NCI-H1436 (cell line): ENCODE measurements around the gene GBE1.
A peak's percentile ranks its signal among the peaks of the same experiment; 100 is the strongest.
"Not testable (repeated sequence)": the region's sequence is repeated elsewhere in the genome, so short reads cannot be mapped to it uniquely, and the experiment has no call there.

Source experiments
- DNase-seq: peaks from one replicate; lab custom pipeline; 2025; lab: John Stamatoyannopoulos, UW

The GBE1 gene

DNA sequence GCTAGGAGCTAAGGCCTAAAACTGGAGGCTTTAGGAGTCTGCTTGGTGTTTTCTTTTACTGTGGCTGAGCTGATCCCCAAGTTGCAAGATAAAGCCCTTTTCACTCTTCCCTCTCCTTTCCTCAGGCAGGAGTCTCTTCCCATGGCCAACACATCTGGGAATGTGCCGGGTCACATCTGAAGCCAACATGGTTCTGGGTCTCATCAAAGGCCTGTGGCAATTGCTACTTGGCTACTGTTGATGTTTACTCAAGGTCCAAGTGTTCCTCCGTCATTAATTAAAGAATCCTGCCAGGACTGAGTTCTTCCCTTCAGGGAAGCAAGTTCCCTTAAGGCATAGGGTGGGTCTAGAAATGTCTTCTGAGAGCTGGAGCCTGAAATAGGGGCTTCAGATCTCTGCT, 230.2 kb downstream of the GBE1 start:
- no peak for DNase-seq

DNA sequence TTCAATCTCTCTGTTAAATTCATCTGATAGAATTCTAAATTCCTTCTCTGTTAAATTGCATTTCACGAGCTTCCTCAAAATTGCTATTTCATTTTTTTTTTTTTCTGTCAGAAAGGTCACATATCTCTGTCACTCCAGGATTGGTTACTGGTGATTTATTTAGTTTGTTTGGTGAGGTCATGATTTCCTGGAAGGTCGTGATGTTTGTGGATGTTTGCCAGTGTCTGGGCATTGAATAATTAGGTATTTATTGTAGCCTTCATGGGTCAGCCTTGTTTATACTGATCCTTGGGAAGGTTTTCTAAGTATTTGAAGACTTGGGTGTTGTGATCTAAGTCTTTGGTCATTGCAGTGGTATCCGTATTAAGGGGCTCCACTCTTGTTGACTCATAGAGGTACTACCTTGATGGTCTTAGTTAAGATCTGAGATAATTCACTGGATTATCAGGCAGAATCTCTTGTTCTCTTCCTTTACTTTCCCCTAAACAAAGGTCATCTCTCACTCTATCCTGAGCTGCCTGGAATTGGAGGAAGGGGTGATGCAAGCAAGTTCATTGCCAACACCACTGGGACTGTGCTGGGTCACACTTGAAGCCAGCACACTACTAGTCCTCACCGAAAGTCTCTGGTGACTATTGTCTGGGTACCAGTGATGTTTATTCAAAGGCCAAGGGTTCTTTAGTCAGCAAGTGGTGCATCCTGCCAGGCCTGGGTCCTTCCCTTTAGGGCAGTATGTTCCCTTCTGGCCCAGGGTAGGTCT, 231.1 kb downstream of the GBE1 start:
- DNase-seq: no peak

DNA sequence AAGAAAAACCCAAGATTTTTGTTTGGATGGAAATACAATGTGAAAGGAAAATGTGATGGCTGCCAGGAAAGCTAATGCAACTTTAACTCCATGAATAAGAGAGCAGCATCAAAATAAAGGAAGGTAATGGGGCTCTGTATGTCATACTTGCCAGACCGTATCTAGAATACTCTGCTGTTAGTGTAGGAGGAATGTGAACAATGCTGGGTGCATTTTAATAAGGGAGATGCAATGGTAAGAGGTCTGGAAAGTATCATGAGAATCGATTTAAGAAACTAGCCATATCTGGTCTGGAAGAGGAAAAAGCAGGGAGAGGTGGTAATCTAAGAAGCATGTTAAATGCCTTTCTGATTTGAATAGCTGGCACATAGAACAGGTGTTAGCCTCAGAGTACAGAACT, 239.6 kb downstream of the GBE1 start:
- DNase-seq: no peak

DNA sequence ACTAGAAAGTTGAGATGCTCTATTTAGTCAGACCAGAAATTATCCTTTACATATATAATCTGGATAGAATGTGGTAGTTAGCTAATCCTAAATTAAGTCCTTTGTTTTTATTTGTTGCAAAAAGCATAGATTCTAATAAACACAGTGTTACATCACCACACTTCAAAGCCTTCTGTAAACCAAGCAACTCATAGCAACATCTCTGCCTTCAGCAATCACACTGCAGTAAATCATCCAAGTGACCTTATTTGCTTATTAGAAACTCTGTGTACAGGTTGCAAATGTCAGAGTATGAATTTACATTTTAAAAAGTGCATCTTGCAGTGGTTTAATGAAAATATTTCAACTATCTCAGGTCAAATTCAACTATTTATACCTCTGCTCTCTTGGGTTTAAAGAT, 242.5 kb downstream of the GBE1 start:
- no peak for DNase-seq

DNA sequence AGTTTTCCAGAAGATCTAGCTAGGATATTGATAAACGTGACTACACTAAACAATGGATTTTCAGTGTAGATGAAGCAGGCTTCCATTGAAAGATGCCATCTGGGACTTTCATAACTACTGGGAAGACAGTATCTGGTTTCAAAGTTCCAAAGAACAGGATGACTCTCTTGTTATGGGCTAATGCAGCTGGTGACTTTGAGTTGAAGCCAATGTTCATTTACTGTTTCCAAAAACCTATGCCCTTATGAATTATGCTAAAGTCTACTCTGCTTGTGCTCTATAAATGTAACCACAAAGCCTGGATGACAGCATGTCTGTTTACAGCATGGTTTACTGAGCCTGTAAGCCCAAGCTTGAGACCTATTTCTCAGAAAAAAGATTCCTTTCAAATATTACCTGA, 245.4 kb downstream of the GBE1 start:
- no peak for DNase-seq

DNA sequence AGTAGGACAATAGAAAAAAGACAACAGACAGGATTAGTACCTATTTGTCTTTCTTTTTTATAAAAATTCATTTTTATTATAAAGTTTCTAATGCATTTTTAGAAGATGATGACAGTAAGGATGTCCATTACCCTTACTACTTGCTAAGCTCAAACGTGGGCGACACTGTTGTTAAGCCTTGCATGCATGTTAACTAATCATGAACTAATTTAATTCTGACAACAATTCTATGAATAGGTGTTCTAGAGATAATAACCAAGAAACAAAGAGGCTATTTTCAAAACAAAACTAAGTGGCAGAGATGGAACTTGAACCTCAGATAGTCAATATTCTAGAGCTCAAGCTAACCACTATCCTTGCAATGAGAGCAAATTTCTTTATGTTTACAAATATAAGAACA, 247.9 kb downstream of the GBE1 start:
- no peak for DNase-seq

DNA sequence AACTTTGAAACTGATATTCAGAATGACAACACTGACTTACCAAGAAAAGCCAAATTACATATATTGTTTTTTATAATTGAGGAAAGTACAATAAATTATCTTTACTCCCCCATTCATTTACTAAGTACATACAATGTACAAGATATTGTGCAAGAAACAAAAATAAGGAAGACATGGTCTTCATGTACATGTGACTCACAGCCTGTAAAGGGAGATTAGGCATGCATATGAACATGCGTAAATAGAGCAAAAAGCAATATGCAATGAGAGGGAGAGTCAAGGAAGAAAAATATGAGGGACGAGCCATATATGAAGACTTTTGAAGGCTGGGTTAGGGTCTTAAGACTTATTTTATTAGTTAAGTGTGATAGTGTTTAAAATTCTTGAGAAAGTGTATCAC, 258.4 kb downstream of the GBE1 start:
- DNase-seq: no peak

DNA sequence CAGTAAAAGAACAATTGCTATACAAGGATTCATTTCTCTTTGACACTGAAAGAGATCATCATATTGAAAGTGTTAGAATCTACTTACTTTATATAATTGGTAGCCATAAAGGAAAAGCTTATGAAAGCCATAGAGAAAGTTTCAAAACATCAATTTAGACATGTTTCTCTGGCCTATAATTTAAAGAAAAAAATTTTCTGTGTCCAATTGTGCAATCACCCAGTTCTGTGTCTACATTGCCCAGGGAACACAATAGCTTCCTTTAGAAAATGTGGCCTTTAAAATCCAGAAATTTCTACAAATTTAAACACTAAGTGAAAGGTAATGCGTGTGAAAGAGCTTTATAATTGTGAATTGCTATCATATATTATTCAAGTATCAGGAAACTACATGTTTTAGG, 259.2 kb downstream of the GBE1 start:
- no peak for DNase-seq

DNA sequence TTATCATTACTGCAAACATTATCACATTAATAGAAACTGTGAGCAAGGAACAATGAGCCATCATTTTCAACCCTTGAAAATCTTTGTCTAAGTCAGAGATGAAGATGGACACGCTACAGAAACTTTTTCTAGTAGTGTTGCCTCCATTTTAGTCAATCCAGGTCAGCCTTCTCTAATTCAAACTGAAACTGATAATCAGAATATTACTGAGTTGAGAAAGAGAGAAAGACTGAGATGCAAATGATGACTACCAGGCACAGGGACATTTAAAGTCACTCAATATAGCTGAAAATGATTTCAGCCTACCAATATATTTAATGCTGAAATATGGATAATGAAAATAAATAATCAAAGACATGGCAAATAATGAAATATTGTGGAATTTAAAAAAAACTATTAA, 261.4 kb downstream of the GBE1 start:
- no peak for DNase-seq

DNA sequence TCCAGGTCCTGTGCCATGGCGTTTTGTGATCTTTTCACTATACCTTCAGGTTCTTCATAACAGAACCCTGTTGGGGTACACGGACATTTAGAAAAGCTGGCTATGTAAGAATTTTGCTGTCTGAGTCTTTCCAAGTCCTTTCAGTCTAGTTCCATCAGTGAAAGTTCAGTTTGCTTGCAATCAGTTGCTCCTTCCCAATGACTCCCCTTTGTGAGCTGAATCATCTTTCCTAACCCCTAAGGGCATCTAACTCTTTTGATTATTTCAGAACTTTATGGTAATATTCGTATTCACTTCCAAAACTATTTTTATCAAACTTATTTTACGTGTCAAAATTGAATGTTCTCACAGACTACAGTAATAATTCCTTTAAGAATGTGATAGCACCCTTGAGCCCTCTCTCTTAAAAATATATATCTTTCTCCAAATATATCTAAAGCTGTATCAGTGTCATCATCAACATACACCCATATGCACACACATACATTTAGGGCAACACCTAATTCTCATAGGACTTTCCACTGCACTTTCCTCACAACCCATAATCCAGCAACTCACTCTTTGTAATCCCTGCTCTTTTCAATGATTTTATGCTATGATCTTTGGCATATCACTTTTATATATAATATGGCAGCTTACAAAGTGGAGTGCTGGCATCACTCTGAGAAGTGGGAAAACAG, 263.7 kb downstream of the GBE1 start:
- DNase-seq: no peak

DNA sequence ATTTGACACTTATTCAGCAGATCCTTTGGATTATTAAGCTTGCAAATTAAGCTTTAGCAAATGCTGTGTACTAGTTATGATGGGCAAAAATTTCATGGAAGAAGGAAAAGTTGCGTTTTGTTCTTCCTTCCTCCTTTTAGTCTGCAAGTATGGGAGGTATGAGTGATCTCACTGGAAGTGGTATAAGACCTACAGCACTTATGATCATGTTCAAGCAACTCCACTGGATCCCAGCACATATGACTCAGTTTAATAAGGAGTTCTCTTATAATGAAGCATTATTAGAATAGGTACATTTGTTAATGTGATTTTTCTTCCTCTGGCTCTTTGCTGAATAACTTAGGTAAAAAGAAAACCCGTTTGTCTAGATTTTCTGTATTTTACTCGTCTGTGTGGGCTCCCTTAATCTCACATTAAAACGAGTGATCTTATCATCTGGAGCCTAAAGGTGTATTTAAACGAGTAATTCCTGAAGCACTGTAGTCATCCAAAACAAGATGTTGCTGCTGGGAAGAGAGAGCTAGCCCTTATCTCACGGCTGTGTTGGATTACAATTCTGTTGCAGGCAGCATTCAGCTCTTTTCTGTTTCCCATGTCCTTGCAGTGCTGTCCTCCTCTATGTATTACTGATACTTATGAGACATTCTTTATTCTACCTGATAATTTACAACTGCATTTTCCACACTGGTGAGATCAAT, 264.9 kb downstream of the GBE1 start:
- DNase-seq: no peak

DNA sequence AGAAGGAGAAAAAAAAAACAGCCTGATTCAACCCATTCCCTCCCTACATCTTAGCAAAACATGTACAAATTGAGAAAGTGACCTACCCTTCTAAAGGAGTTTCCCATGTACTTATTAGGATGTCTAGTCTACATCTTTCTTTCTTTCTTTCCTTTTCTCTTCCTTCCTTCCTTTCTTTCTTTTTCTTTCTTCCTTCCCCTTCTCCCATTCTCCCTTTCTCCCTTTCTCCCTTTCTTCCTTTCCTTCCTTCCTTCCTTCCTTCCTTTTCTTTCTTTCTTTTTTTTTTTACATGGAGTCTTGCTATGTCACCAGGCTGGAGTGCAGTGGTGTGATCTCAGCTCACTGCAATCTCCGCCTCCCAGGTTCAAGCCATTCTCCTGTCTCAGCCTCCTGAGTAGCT, 269.0 kb downstream of the GBE1 start:
- DNase-seq: not testable (repeated sequence)

DNA sequence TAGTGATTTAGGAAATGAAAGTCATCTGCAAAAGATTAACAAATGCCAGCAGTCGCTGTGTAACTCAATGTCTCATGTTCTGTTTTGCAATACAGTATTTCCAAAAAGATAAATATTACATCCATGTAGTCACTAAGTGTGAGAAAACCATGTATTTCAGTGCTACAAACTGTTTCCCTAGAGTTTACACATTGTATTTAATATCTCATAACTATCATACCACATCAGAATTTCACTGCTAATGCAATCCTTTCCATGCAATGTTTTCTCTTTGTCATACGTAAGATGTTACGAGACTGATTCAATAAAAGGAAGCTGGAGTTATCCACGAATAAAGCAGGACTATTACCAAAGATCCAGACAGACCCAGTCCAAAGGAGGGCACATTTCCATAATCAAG, 269.4 kb downstream of the GBE1 start:
- no peak for DNase-seq

DNA sequence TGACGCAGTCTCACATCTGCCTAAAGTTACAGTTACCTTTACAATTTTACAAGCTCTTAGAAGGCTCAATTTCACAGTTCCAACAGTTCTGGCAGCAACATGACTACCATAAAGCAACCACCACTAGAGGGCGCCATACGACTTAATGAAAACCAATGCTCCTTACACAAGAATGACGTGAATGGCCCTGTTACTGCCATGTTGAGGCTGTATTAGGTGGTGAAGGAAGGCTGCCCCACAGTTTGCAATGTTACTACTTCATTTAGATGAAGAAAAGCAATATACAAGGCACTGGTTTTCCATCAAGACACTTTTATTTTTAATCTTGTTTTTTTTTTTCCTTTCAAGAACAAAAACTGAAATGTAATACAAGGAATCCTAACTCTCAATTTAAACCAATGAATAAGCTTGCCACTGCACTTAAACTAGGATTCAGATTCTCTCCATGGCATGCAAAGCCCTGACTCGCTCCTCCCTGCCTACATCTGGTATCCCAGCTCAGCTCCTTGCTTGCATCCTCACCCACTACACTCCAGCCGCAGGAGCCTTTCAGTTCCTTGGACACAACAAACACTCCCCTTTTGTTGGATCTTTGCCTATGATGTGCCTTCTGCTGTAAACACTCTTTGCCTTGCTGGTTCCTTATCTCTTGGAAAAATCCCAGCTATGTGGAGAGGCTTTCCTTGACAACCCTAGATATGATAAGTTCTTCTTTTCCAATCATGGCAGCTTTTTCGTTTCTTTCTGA, 270.7 kb downstream of the GBE1 start:
- peak; percentile 48 for DNase-seq

DNA sequence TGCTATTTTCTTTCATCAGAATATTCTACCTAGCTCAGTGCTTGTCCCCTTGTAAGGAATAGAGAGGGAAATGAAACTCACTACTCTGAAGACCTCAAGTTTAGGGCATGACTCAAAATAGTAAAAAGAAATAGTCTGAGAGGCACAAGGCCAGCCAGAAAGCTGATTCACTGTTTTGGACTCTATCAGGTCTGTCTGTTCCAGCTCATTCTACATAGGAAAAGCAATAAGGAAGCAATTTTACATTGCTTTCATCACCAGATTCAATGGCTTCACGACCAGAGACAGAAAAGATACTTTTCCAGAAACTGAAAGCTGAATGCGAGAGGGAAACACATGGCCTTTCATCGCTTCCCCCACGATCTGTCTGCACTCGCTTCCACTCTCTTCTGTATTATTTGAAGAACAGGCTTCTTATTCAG, 276.0 kb downstream of the GBE1 start:
- no peak for DNase-seq

DNA sequence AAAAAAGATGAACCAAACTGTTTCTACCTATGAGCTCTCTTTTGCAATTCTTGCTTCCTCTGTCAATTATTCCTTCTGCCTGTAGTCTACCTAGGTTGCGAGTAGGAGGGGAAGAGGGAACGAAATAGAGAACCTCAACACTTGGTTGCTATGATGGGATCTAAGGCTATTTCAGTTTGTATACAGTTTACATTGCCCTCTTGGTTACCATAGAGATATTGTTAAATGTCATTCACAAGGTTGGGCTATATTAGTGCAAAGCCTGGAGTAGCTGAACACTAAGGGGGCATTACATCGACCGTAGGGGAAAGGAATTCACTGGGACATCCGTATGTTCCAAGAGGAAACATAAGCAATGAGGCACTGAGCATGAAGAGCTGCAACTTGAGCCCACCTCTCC, 276.9 kb downstream of the GBE1 start:
- no peak for DNase-seq

DNA sequence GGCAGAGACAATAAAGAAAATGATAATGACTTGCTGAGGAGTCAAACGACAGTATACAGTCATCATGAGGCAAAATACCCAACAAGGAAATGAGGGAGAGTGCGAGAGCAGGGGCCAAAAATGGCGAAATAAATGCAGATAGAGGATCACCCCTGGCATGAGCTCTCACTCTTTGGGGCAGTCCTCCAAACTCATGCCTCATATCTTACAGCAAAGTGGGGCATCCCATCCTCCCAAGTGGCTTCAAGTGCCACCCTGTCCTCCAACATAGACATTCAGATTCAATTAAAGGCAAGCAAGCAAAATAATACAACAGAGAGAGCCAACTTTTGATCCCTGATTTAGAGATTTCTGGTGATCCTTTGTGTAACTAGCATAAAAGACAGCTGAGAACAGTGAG, 278.4 kb downstream of the GBE1 start:
- DNase-seq: no peak

DNA sequence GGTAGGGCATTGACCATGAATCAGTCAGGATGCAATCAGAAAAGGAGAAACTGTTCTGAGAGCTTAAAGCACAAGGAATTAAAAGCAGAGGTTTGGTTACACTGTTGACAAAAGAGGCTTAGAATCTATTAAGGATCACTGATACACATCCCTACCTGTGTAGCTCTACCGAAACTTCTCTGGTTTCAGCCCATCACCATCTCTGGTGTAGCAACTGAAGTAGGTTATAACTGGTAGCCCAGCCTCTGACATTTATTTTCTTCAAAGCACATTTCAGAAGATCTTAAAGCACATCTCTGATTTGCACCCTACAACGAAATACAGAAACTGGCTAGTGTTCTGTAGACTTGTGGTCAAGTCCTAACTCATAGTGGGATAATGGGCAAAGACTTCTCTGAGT, 283.7 kb downstream of the GBE1 start:
- DNase-seq: no peak

DNA sequence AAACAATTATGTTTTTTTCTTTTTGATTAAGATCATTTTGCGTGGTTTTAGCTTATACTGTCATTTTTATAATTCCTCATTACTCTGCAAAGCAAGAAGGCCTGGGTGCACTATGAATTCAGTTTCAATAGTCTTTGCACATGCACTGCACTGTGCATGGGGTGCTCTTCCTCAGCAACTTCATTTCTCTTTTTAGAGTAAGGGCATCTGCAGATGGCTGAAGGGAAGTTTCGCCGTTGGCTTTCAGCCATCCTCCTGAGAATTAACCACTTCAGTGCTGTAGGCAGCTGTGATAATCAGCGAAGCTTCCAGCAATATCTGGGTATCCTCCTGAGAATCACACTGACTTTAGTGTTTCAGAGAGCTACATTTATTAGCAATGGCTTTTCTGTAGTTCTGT, 284.8 kb downstream of the GBE1 start:
- no peak for DNase-seq

DNA sequence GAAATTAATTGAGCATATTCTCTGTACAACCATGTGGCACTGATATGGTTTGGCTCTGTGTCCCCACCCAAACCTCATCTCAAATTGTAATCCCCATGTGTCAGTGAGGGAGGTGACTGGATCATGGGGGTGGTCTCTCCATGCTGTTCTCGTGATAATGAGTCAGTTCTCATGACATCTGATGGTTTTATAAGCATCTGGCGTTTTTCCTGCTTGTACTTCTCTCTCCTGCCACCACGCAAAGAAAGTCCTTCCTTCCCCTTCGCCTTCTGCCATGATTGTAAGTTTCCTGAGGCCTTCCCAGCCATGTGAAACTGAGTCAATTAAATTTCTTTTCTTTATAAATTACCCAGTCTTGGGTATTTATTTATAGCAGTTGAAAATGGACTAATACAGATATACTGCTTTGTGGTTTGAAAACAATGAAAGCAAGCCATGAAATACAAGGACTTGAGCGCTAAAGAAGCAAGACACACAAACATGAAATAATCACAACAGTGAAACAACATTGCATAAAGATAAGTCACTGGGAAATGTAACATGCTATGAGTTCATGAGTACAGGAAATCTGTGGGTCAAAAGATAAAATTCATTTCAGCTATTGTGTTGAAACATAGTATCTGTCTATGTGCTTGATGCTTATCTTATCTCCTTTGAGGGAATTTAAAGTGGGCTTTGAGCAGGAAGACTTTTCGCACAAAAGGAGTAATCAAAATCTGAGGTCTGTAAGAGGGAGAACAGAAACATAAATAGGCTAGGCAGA, 288.7 kb downstream of the GBE1 start:
- no peak for DNase-seq

DNA sequence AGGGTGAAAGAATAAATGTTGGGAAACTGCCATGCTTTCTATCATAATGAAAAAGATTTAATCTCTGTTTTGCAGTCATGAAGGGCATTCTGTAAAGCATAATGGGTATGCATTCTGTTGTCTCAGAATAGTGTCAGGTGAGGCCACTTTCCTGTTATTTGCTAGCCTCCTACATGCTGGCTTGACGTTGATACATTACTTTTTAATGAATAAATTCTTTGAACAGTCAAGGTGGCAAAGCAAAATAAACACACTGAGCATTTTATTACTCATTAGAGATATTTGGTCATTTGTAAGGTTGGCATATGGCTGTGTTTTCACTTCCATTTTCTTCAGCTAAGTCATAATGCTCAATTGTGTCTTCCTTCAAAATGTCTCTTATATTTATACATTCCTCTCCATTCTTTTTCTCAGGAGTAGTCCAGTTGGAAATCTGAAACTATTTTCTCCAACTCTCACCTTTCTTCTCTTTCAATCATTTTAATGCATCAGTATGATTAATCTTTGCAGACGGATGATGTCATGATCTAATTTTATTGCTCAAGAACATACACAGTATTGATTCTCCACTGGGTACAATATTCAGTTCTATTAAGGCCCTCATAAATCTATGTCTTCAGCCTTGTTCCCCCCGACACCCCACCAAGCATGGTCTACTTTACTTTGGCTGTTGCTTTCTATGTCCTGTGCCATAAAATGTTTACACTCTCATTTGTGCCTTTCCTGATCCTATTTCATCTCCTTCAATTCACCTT, 290.7 kb downstream of the GBE1 start:
- no peak for DNase-seq
